Testis (tissue), 2 donors: ENCODE results near the gene ANKRD44.
"Not testable (repeated sequence)": the region's sequence is repeated elsewhere in the genome, so short reads cannot be mapped to it uniquely, and the experiment has no call there.

Source experiments
- POLR2A ChIP-seq: fragments of 450-650 bp; IDR thresholded peaks from one replicate; pipeline ENCODE4 v1.6.1; 2017; ENCODE audit warnings: antibody characterized with exemption, mild to moderate bottlenecking, moderate library complexity
- TF ChIP-seq, protein P1 (sequence below), 3 experiments: fragments of 450-650 bp in 2 of 3; fragments of 200-600 bp in 1 of 3; sonication (generic) in 1 of 3; IDR thresholded peaks; one replicate each; pipeline ENCODE4 v1.5.1; 2016 to 2019; ENCODE audit warnings: antibody characterized with exemption in 3 of 3, mild to moderate bottlenecking in 2 of 3, moderate library complexity in 1 of 3

DNA sequence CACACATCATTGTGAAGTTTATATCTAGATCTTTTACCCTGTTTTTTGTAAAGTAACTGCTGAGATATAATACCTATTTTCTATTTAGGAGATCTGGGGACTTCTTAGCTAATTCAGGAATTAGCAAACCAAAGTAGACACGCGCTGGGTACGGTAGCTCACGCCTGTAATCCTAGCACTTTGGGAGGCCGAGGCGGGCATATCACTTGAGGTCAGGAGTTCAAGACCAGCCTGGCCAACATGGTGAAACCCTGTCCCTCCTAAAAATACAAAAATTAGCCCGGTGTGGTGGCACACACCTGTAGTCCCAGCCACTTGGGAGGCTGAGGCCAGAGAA is 23.0 kb downstream of the ANKRD44 start:
- TF ChIP-seq, protein P1, sequence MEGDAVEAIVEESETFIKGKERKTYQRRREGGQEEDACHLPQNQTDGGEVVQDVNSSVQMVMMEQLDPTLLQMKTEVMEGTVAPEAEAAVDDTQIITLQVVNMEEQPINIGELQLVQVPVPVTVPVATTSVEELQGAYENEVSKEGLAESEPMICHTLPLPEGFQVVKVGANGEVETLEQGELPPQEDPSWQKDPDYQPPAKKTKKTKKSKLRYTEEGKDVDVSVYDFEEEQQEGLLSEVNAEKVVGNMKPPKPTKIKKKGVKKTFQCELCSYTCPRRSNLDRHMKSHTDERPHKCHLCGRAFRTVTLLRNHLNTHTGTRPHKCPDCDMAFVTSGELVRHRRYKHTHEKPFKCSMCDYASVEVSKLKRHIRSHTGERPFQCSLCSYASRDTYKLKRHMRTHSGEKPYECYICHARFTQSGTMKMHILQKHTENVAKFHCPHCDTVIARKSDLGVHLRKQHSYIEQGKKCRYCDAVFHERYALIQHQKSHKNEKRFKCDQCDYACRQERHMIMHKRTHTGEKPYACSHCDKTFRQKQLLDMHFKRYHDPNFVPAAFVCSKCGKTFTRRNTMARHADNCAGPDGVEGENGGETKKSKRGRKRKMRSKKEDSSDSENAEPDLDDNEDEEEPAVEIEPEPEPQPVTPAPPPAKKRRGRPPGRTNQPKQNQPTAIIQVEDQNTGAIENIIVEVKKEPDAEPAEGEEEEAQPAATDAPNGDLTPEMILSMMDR (IDR thresholded peaks at IDR 0.05): not testable (repeated sequence)
- not testable (repeated sequence) for TF ChIP-seq POLR2A
